A549 (cell line): Measurements from ENCODE around the gene WIZ.

Experiments
- CHD2 ChIP-seq: fragments of 150-350 bp; IDR thresholded peaks from 2 replicates; pipeline ENCODE4 v1.6.1; 2014; ENCODE audit warnings: low read length; ENCODE audit not compliant: partially characterized antibody
- CTCF ChIP-seq: fragments of >200 bp; sonication (Bioruptor Twin); formaldehyde crosslinking; IDR thresholded peaks from 3 replicates; pipeline ENCODE4 v1.5.1; 2016
- E2F6 ChIP-seq: IDR thresholded peaks from 2 replicates; pipeline ENCODE4 v1.6.1; 2012; ENCODE audit warnings: low read depth, borderline replicate concordance
- FOSB ChIP-seq: fragments of 250-450 bp; sonication (Bioruptor Pico); IDR thresholded peaks from 2 replicates; pipeline ENCODE4 v1.5.0; 2020; ENCODE audit warnings: mild to moderate bottlenecking, moderate library complexity
- HDAC2 ChIP-seq: fragments of 200-600 bp; sonication (generic); IDR thresholded peaks from 2 replicates; pipeline ENCODE4 v1.6.1; 2016
- MAX ChIP-seq: IDR thresholded peaks from 2 replicates; pipeline ENCODE4 v1.6.1; 2012
- POLR2A ChIP-seq: IDR thresholded peaks from 2 replicates; pipeline ENCODE4 v1.6.1; 2012; ENCODE audit warnings: mild to moderate bottlenecking, low read length
- RAD21 ChIP-seq, 2 experiments: fragments of >200 bp in 1 of 2; sonication (Bioruptor Twin) in 1 of 2; formaldehyde crosslinking in 1 of 2; IDR thresholded peaks in 1 of 2; conservative IDR thresholded peaks in 1 of 2; 2 replicates in 1 of 2; 3 replicates in 1 of 2; pipeline ENCODE4 v1.6.1; 2012 to 2018; ENCODE audit warnings: inconsistent platforms in 1 of 2
- RNF2 ChIP-seq: fragments of 200-600 bp; sonication (generic); IDR thresholded peaks from 2 replicates; pipeline ENCODE4 v1.6.1; 2016; ENCODE audit warnings: low read depth, mild to moderate bottlenecking, antibody characterized with exemption, moderate library complexity, borderline replicate concordance

GRCh38 chr19:15498910-15499309 is 49.2 kb upstream of the WIZ start:
- no peak for TF ChIP-seq FOSB (CRISPR knock-in tag)
- no peak for TF ChIP-seq CTCF
- TF ChIP-seq CHD2: no peak
- TF ChIP-seq RNF2: no peak
- TF ChIP-seq MAX: no peak
- no peak for TF ChIP-seq E2F6
- TF ChIP-seq HDAC2: no peak
- TF ChIP-seq RAD21 (conservative IDR thresholded peaks at IDR 0.05 in 1 of 2, IDR thresholded peaks at IDR 0.05 in 1 of 2): no peak
- no peak for TF ChIP-seq POLR2A
